WTC11 (cell line): ENCODE data around the gene FAM163A. TPM values are rescaled to one million over a fixed set of nuclear protein-coding genes. Genes with fewer than 3 reads are reported as not detected.

Experiments used
- ATAC-seq: fragments of 200-7000 bp; cut with Tn5 transposase; 2 replicates; pipeline ENCODE4 v1.10.0; 2021; ENCODE audit warnings: mild to moderate bottlenecking, moderate library complexity
- CTCF ChIA-PET: fragments of 300-600 bp; sonication (Branson Sonifier 250); formaldehyde crosslinking; loops from one replicate; lab custom pipeline; 2021; ENCODE audit warnings: antibody characterized with exemption; lab: Charles Lee
- POLR2A ChIA-PET: fragments of 350-600 bp; sonication (Branson Sonifier 250); formaldehyde crosslinking; loops from one replicate; lab custom pipeline; 2021; ENCODE audit warnings: antibody characterized with exemption; lab: Charles Lee
- DNase-seq: peaks from one replicate; pipeline ENCODE4 v3.0.0; 2021; ENCODE audit warnings: low spot score
- H3K27ac Mint-ChIP-seq: 2 replicates; pipeline ENCODE4 v1.8.0; 2021; ENCODE audit warnings: mixed read lengths
- H3K27me3 Mint-ChIP-seq: 2 replicates; pipeline ENCODE4 v1.8.0; 2021; ENCODE audit warnings: low read depth, mild to moderate bottlenecking, moderate library complexity, mixed read lengths
- H3K36me3 Mint-ChIP-seq: 2 replicates; pipeline ENCODE4 v1.8.0; 2021; ENCODE audit warnings: mixed read lengths
- H3K4me1 Mint-ChIP-seq: 2 replicates; pipeline ENCODE4 v1.8.0; 2022; ENCODE audit warnings: mixed read lengths
- H3K4me3 Mint-ChIP-seq: 2 replicates; pipeline ENCODE4 v1.8.0; 2021; ENCODE audit warnings: mild to moderate bottlenecking, moderate library complexity, mixed read lengths
- H3K9me3 Mint-ChIP-seq: 2 replicates; pipeline ENCODE4 v1.8.0; 2021; ENCODE audit warnings: mixed read lengths
- AFF4 ChIP-seq: sonication (generic); formaldehyde crosslinking; IDR thresholded peaks from 2 replicates; pipeline ENCODE4 v1.8.1; 2023; ENCODE audit warnings: mild to moderate bottlenecking, missing genetic modification reagents, borderline replicate concordance
- ATF1 ChIP-seq: sonication (generic); formaldehyde crosslinking; IDR thresholded peaks from 2 replicates; pipeline ENCODE4 v1.8.1; 2023; ENCODE audit warnings: mild to moderate bottlenecking, moderate library complexity, missing genetic modification reagents
- CBFB ChIP-seq: sonication (generic); formaldehyde crosslinking; IDR thresholded peaks from 2 replicates; pipeline ENCODE4 v1.8.1; 2022; ENCODE audit warnings: mild to moderate bottlenecking, low read depth, missing genetic modification reagents
- ELF4 ChIP-seq: sonication (generic); formaldehyde crosslinking; IDR thresholded peaks from 2 replicates; pipeline ENCODE4 v1.8.1; 2022; ENCODE audit warnings: low read depth, mild to moderate bottlenecking, moderate library complexity, missing genetic modification reagents
- EMX1 ChIP-seq: fragments of 250-450 bp; sonication (Bioruptor Pico); IDR thresholded peaks from 2 replicates; pipeline ENCODE4 v1.8.0; 2021; ENCODE audit warnings: mild to moderate bottlenecking
- ESRRA ChIP-seq: sonication (generic); formaldehyde crosslinking; IDR thresholded peaks from 2 replicates; pipeline ENCODE4 v1.8.1; 2022; ENCODE audit warnings: mild to moderate bottlenecking, missing genetic modification reagents, borderline replicate concordance
- FOXJ3 ChIP-seq: sonication (generic); formaldehyde crosslinking; IDR thresholded peaks from 2 replicates; pipeline ENCODE4 v1.9.0; 2021; ENCODE audit warnings: missing genetic modification reagents, mild to moderate bottlenecking, borderline replicate concordance
- FOXK1 ChIP-seq: sonication (generic); formaldehyde crosslinking; IDR thresholded peaks from 2 replicates; pipeline ENCODE4 v1.8.0; 2022; ENCODE audit warnings: mild to moderate bottlenecking, moderate library complexity, missing genetic modification reagents
- GABPB1 ChIP-seq: sonication (generic); formaldehyde crosslinking; IDR thresholded peaks from 2 replicates; pipeline ENCODE4 v1.8.1; 2023; ENCODE audit warnings: mild to moderate bottlenecking, missing genetic modification reagents
- JUN ChIP-seq: sonication (generic); formaldehyde crosslinking; IDR thresholded peaks from 2 replicates; pipeline ENCODE4 v1.8.0; 2023; ENCODE audit warnings: mild to moderate bottlenecking, missing genetic modification reagents
- MLX ChIP-seq: sonication (generic); formaldehyde crosslinking; IDR thresholded peaks from 2 replicates; pipeline ENCODE4 v1.8.1; 2023; ENCODE audit warnings: mild to moderate bottlenecking, missing genetic modification reagents, moderate library complexity
- NFATC4 ChIP-seq: fragments of 250-450 bp; sonication (Bioruptor Pico); IDR thresholded peaks from 2 replicates; pipeline ENCODE4 v1.9.0; 2021; ENCODE audit warnings: mild to moderate bottlenecking
- NFYB ChIP-seq: sonication (generic); formaldehyde crosslinking; conservative IDR thresholded peaks from 2 replicates; pipeline ENCODE4 v1.8.0; 2022; ENCODE audit warnings: low read depth, missing genetic modification reagents
- NR2C2 ChIP-seq: sonication (generic); formaldehyde crosslinking; IDR thresholded peaks from 2 replicates; pipeline ENCODE4 v1.8.0; 2022; ENCODE audit warnings: mild to moderate bottlenecking, missing genetic modification reagents
- NR3C1 ChIP-seq: sonication (generic); formaldehyde crosslinking; conservative IDR thresholded peaks from 2 replicates; pipeline ENCODE4 v1.8.1; 2023; ENCODE audit warnings: low read depth, mild to moderate bottlenecking, missing genetic modification reagents
- RELA ChIP-seq: sonication (generic); formaldehyde crosslinking; IDR thresholded peaks from 2 replicates; pipeline ENCODE4 v1.8.1; 2022; ENCODE audit warnings: missing genetic modification reagents, mild to moderate bottlenecking, borderline replicate concordance
- TP53 ChIP-seq: sonication (generic); formaldehyde crosslinking; IDR thresholded peaks from 2 replicates; pipeline ENCODE4 v1.8.1; 2023; ENCODE audit warnings: mild to moderate bottlenecking, missing genetic modification reagents
- ZMAT4 ChIP-seq: fragments of 250-450 bp; sonication (Bioruptor Pico); IDR thresholded peaks from 2 replicates; pipeline ENCODE4 v1.9.0; 2021; ENCODE audit warnings: mild to moderate bottlenecking
- ZNF317 ChIP-seq: sonication (generic); formaldehyde crosslinking; IDR thresholded peaks from 2 replicates; pipeline ENCODE4 v1.8.1; 2023; ENCODE audit warnings: low read depth, mild to moderate bottlenecking, moderate library complexity, missing genetic modification reagents, borderline replicate concordance
- total RNA-seq: library from RNA; stranded (reverse); gene quantifications from 3 replicates; pipeline ENCODE4 v1.2.3, GENCODE V29; 2021
- TF ChIP-seq, protein P1 (sequence below): sonication (generic); formaldehyde crosslinking; IDR thresholded peaks from 2 replicates; pipeline ENCODE4 v1.8.0; 2023; ENCODE audit warnings: missing genetic modification reagents
- TF ChIP-seq, protein P2 (sequence below): fragments of 250-450 bp; sonication (Bioruptor Pico); IDR thresholded peaks from 2 replicates; pipeline ENCODE4 v1.9.0; 2021; ENCODE audit warnings: moderate library complexity, mild to moderate bottlenecking, inconsistent platforms, borderline replicate concordance
- TF ChIP-seq, protein P3 (sequence below): fragments of 250-450 bp; sonication (Bioruptor Pico); IDR thresholded peaks from 2 replicates; pipeline ENCODE4 v1.9.0; 2021; ENCODE audit warnings: mild to moderate bottlenecking, borderline replicate concordance

Gene FAM163A
- total RNA-seq, 1 experiment from 2014 or later = 0.07 TPM

GRCh38 chr1:179798213-179798863, 55.2 kb downstream of the FAM163A start:
- no peaks in the 10 kb centered on the region for H3K36me3 Mint-ChIP-seq
- peaks cover 9% of the 10 kb centered on the region for H3K4me1 Mint-ChIP-seq
- DNase-seq (no peak), ATAC-seq (no peak)
- CTCF ChIA-PET = interaction anchor here (1.3 to 3.9 kb wide), 4 partner anchors 12 to 390 kb away, joined by 3 to 35 read pairs (median 21); no protein-coding TSS in a partner anchor
- no peaks in the 10 kb centered on the region for H3K9me3 Mint-ChIP-seq
- H3K4me3 Mint-ChIP-seq = no peak overlapping the region
- H3K27ac Mint-ChIP-seq = no peak overlapping the region
- TF ChIP-seq AFF4 (CRISPR knock-in tag) = no peak
- TF ChIP-seq NR2C2 (CRISPR knock-in tag) = no peak
- no peak for TF ChIP-seq NFYB (CRISPR knock-in tag)
- TF ChIP-seq FOXK1 (CRISPR knock-in tag) = no peak
- TF ChIP-seq FOXJ3 = no peak
- TF ChIP-seq JUN (CRISPR knock-in tag) = no peak
- TF ChIP-seq ESRRA (CRISPR knock-in tag) = no peak
- TF ChIP-seq ATF1 (CRISPR knock-in tag) = no peak
- TF ChIP-seq EMX1 (CRISPR knock-in tag) = no peak
- TF ChIP-seq ZMAT4 (CRISPR knock-in tag) = no peak
- no peak for TF ChIP-seq CBFB
- no peak for TF ChIP-seq ELF4
- POLR2A ChIA-PET = interaction anchor here (0.6 kb wide), 1 partner anchor 44 kb away, joined by 5 read pairs; no protein-coding TSS in a partner anchor
- no peaks in the 10 kb centered on the region for H3K27me3 Mint-ChIP-seq

DNA sequence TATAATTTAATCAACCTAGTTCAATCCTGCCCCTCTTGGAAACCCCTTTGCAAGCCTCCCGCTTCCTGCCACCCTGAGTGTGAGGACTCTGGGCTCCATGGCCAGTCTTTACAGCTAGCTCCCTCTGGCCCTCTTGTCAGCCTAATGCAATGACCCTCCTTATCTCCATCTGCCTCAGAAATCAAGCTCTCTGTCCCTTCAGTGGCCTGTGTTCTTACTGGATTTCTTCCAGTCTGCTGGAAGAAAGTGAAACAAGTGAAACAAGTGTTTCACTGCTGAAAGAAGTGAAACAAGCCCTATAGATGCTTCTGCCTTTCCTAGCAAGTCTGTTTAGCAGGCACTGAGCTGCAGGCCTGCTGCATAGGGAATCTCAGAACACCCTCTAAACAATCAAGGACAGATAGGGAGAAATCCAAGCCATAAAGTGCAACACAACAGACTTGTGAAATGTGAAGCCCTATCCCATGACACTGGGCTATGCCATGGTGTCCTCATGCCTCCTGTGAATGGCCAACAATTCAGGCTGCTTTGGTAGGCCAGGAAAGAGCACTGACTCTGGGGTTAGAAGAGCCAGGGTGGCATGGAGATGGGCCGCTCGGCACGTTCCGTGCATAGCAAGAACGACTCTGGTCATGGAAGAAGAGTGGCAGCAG, 55.9 kb downstream of the FAM163A start:
- POLR2A ChIA-PET = interaction anchor here (0.6 kb wide), 1 partner anchor 44 kb away, joined by 5 read pairs; no protein-coding TSS in a partner anchor
- no peaks in the 10 kb centered on the region for H3K27me3 Mint-ChIP-seq
- H3K4me1 Mint-ChIP-seq = peaks cover 9% of the 10 kb centered on the region
- no peak overlapping the region for H3K4me3 Mint-ChIP-seq
- no peaks in the 10 kb centered on the region for H3K36me3 Mint-ChIP-seq
- ATAC-seq (no peak), DNase-seq (no peak)
- TF ChIP-seq NR3C1 (CRISPR knock-in tag) = no peak
- TF ChIP-seq, protein P1, sequence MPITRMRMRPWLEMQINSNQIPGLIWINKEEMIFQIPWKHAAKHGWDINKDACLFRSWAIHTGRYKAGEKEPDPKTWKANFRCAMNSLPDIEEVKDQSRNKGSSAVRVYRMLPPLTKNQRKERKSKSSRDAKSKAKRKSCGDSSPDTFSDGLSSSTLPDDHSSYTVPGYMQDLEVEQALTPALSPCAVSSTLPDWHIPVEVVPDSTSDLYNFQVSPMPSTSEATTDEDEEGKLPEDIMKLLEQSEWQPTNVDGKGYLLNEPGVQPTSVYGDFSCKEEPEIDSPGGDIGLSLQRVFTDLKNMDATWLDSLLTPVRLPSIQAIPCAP = no peak
- TF ChIP-seq, protein P2, sequence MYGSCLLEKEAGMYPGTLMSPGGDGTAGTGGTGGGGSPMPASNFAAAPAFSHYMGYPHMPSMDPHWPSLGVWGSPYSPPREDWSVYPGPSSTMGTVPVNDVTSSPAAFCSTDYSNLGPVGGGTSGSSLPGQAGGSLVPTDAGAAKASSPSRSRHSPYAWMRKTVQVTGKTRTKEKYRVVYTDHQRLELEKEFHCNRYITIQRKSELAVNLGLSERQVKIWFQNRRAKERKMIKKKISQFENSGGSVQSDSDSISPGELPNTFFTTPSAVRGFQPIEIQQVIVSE (CRISPR knock-in tag) = no peak
- no peak for TF ChIP-seq NFATC4
- no peak for TF ChIP-seq GABPB1 (CRISPR knock-in tag)
- TF ChIP-seq RELA (CRISPR knock-in tag) = no peak
- no peak for TF ChIP-seq ZNF317 (CRISPR knock-in tag)
- TF ChIP-seq MLX (CRISPR knock-in tag) = no peak
- TF ChIP-seq, protein P3, sequence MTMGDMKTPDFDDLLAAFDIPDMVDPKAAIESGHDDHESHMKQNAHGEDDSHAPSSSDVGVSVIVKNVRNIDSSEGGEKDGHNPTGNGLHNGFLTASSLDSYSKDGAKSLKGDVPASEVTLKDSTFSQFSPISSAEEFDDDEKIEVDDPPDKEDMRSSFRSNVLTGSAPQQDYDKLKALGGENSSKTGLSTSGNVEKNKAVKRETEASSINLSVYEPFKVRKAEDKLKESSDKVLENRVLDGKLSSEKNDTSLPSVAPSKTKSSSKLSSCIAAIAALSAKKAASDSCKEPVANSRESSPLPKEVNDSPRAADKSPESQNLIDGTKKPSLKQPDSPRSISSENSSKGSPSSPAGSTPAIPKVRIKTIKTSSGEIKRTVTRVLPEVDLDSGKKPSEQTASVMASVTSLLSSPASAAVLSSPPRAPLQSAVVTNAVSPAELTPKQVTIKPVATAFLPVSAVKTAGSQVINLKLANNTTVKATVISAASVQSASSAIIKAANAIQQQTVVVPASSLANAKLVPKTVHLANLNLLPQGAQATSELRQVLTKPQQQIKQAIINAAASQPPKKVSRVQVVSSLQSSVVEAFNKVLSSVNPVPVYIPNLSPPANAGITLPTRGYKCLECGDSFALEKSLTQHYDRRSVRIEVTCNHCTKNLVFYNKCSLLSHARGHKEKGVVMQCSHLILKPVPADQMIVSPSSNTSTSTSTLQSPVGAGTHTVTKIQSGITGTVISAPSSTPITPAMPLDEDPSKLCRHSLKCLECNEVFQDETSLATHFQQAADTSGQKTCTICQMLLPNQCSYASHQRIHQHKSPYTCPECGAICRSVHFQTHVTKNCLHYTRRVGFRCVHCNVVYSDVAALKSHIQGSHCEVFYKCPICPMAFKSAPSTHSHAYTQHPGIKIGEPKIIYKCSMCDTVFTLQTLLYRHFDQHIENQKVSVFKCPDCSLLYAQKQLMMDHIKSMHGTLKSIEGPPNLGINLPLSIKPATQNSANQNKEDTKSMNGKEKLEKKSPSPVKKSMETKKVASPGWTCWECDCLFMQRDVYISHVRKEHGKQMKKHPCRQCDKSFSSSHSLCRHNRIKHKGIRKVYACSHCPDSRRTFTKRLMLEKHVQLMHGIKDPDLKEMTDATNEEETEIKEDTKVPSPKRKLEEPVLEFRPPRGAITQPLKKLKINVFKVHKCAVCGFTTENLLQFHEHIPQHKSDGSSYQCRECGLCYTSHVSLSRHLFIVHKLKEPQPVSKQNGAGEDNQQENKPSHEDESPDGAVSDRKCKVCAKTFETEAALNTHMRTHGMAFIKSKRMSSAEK = no peak
- TF ChIP-seq FOXJ3 = no peak
- TF ChIP-seq TP53 (CRISPR knock-in tag) = no peak
- H3K9me3 Mint-ChIP-seq = no peaks in the 10 kb centered on the region
- CTCF ChIA-PET = interaction anchor here (0.5 to 3.9 kb wide), 5 partner anchors 11 to 389 kb away, joined by 3 to 35 read pairs (median 19); no protein-coding TSS in a partner anchor
- H3K27ac Mint-ChIP-seq = no peak overlapping the region
